Activated naive CD4-positive, alpha-beta T cell treated with anti-CD3 and anti-CD28 coated beads, Interleukin-2, amount 10 ng/mL, durations not matched to agents 7 days and 5 days (primary cell): Measurements from ENCODE around the gene PRKACG.
A peak's percentile ranks its signal among the peaks of the same experiment; 100 is the strongest.

Experiments
- CTCF ChIA-PET: fragments of 350-600 bp; sonication (Branson Sonifier 250); formaldehyde crosslinking; loops from one replicate; lab custom pipeline; 2021; ENCODE audit warnings: antibody characterized with exemption; lab: Charles Lee
- DNase-seq: peaks from one replicate; pipeline ENCODE4 v3.0.0-alpha.2; 2020
- H3K27ac Mint-ChIP-seq: one replicate; pipeline ENCODE4 v1.8.0; 2021; ENCODE audit warnings: mild to moderate bottlenecking, moderate library complexity, mixed read lengths
- H3K27me3 Mint-ChIP-seq: one replicate; pipeline ENCODE4 v1.8.0; 2021; ENCODE audit warnings: mild to moderate bottlenecking, mixed read lengths
- H3K36me3 Mint-ChIP-seq: one replicate; pipeline ENCODE4 v1.8.0; 2021; ENCODE audit warnings: mixed read lengths
- H3K4me1 Mint-ChIP-seq: one replicate; pipeline ENCODE4 v1.8.0; 2021; ENCODE audit warnings: mixed read lengths
- H3K4me3 Mint-ChIP-seq: one replicate; pipeline ENCODE4 v1.8.0; 2021; ENCODE audit warnings: mild to moderate bottlenecking, moderate library complexity, mixed read lengths
- H3K9me3 Mint-ChIP-seq: one replicate; pipeline ENCODE4 v1.8.0; 2021; ENCODE audit warnings: mixed read lengths

PRKACG gene

DNA sequence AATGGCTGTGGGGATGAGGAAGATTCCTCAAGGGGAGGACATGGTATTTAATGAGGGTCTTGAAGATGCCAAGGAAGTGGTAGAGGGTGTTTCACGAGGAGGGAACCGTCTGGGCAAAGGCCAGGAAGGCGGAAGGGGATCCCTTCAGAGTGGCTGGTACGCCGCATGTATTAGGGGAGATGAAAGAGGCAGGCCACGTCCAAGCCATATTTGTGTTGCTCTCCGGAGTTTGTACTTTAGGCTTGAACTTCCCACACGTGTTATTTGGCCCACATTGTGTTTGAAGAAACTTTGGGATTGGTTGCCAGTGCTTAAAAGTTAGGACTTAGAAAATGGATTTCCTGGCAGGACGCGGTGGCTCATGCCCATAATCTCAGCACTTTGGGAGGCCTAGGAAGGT is 22.9 kb upstream of the PRKACG start:
- Mint-ChIP-seq H3K9me3 (no peaks in the 10 kb centered on the region), H3K4me1 (peaks cover 40% of the 10 kb centered on the region), H3K27me3 (no peaks in the 10 kb centered on the region), H3K36me3 (peaks cover 4% of the 10 kb centered on the region), H3K4me3 (peak overlapping the region; percentile 93), H3K27ac (no peak overlapping the region)
- CTCF ChIA-PET = interaction anchor here (0.7 to 2.7 kb wide), 7 partner anchors 9 to 165 kb away, joined by 3 to 32 read pairs (median 4); no protein-coding TSS in a partner anchor
- DNase-seq = no peak

DNA sequence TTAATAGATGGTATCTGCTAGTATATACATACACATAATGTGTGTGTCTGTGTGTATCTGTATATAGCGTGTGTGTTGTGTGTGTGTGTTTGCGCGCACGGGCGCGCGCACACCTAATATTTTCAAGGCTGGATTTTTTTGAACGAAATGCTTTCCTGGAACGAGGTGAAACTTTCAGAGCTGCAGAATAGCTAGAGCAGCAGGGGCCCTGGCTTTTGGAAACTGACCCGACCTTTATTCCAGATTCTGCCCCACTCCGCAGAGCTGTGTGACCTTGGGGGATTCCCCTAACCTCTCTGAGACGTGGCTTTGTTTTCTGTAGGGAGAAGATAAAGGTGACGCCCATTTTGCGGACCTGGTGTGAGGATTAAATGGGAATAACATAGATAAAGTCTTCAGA is 22.4 kb upstream of the PRKACG start:
- H3K4me1 Mint-ChIP-seq = peaks cover 44% of the 10 kb centered on the region
- H3K9me3 Mint-ChIP-seq = no peaks in the 10 kb centered on the region
- H3K27ac Mint-ChIP-seq = peak overlapping the region; percentile 88
- DNase-seq = peak; percentile 32
- peaks cover 4% of the 10 kb centered on the region for H3K36me3 Mint-ChIP-seq
- CTCF ChIA-PET = interaction anchor here (0.6 to 2.7 kb wide), 11 partner anchors 9 to 456 kb away, joined by 3 to 32 read pairs (median 4); no protein-coding TSS in a partner anchor
- no peaks in the 10 kb centered on the region for H3K27me3 Mint-ChIP-seq
- peak overlapping the region; percentile 93 for H3K4me3 Mint-ChIP-seq

DNA sequence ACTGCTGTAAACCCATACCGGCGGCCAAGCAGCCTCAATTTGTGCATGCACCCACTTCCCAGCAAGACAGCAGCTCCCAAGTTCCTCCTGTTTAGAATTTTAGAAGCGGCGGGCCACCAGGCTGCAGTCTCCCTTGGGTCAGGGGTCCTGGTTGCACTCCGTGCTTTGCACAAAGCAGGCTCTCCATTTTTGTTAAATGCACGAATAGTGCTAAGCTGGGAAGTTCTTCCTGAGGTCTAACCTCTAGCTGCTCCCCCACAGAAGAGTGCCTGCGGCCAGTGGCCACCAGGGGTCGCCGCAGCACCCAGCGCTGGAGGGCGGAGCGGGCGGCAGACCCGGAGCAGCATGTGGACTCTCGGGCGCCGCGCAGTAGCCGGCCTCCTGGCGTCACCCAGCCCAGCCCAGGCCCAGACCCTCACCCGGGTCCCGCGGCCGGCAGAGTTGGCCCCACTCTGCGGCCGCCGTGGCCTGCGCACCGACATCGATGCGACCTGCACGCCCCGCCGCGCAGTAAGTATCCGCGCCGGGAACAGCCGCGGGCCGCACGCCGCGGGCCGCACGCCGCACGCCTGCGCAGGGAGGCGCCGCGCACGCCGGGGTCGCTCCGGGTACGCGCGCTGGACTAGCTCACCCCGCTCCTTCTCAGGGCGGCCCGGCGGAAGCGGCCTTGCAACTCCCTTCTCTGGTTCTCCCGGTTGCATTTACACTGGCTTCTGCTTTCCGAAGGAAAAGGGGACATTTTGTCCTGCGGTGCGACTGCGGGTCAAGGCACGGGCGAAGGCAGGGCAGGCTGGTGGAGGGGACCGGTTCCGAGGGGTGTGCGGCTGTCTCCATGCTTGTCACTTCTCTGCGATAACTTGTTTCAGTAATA is 21.8 kb upstream of the PRKACG start, which contains the start of gene FXN:
TSS of gene FXN (plus strand) at position 315 of the 871 bp plus-strand sequence. CDS start at position 346, 31 bp downstream.
- no peaks in the 10 kb centered on the region for H3K9me3 Mint-ChIP-seq
- CTCF ChIA-PET = interaction anchor here (0.6 to 2.7 kb wide), 19 partner anchors 9 to 455 kb away, joined by 3 to 32 read pairs (median 4); partner anchors contain the start of gene PIP5K1B
- peak within 1 kb of the TSS; percentile 93 for H3K4me3 Mint-ChIP-seq
- H3K36me3 Mint-ChIP-seq = peaks cover 7% of the 10 kb centered on the region
- DNase-seq = peak; percentile 83
- peaks cover 50% of the 10 kb centered on the region for H3K4me1 Mint-ChIP-seq
- H3K27me3 Mint-ChIP-seq = no peaks in the 10 kb centered on the region
- H3K27ac Mint-ChIP-seq = peak within 1 kb of the TSS; percentile 88

DNA sequence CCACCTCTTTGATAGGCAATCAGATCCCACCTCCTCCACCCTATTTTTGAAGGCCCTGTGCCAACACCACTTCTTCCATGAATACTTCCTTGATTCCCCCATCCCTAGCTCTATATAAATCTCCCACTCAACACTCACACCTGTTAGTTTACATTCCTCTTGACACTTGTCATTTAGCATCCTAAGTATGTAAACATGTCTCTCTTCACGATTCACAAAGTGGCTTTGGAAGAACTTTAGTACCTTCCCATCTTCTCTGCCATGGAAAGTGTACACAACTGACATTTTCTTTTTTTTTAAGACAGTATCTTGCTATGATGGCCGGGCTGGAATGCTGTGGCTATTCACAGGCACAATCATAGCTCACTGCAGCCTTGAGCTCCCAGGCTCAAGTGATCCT is 20.2 kb upstream of the PRKACG start:
- Mint-ChIP-seq H3K4me1 (peaks cover 66% of the 10 kb centered on the region), H3K4me3 (peak overlapping the region; percentile 54), H3K27ac (no peak overlapping the region), H3K36me3 (peaks cover 19% of the 10 kb centered on the region), H3K27me3 (no peaks in the 10 kb centered on the region), H3K9me3 (peaks cover 11% of the 10 kb centered on the region)
- DNase-seq = no peak
- CTCF ChIA-PET = interaction anchor here (0.8 to 2.7 kb wide), 6 partner anchors 9 to 707 kb away, joined by 3 to 10 read pairs (median 4); no protein-coding TSS in a partner anchor

DNA sequence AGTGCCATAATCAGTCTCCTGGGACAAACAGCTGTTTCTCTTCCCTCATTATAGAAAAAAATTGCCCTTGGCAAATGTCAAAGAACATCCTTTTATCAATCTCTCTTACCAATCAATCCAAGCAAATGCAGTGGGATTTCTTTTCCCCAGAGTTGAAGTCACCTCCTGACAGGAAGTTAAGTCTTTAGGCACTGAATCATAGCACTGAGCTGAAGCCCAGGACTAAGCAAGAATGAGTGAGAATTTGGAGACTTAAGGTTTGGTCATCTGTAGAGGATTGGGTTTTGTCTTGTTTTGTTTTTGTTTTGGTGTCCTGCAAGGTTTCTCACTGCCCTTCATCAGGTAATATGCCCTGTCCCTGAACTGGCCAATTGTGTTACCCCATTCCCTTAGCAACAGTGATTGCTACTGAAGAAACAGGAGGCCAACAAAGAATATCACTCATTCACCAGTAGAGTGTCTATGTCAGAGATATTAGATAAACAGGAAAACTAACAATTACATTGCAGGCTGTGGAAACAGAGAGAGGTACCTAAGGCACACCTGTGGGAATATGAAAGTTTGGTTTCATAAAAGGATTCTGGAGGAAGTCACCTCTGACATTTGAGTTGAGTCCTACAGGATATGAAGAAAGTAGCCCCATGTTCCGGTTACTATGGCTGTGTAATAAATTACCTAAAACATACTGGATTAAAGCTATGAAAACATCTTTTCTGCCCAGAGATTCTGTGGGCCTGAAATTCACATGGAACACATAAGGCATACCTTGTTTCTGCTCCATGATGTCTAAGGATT is 17.1 kb upstream of the PRKACG start:
- CTCF ChIA-PET = interaction anchor here (1.0 to 1.9 kb wide), 4 partner anchors 18 to 162 kb away, joined by 3 to 4 read pairs (median 3); no protein-coding TSS in a partner anchor
- Mint-ChIP-seq H3K36me3 (peaks cover 15% of the 10 kb centered on the region), H3K4me1 (peaks cover 80% of the 10 kb centered on the region), H3K4me3 (no peak overlapping the region), H3K27ac (no peak overlapping the region), H3K27me3 (peaks cover 5% of the 10 kb centered on the region), H3K9me3 (peaks cover 11% of the 10 kb centered on the region)
- no peak for DNase-seq

DNA sequence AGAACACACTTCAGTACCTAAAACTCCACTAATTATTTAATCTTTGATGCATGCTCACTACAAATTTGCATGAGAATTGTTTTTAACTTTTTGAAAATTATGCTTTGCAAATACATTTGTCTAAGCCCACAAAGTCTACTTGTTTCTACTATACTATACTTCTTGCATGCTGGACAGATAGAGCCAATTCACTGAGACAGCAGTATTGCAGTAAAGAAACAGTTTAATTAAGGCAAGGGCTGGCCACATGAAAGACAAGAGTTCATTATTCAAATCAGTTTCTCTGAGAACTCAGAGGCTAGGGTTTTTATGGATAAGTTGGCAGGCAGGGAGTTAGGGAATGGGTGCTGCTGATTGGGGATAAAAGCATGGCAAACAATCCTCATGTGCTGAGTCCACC is 15.6 kb upstream of the PRKACG start:
- CTCF ChIA-PET = no interaction called here
- Mint-ChIP-seq H3K27ac (peak overlapping the region; percentile 81), H3K4me1 (peaks cover 77% of the 10 kb centered on the region), H3K27me3 (peaks cover 13% of the 10 kb centered on the region), H3K9me3 (peaks cover 11% of the 10 kb centered on the region), H3K4me3 (no peak overlapping the region), H3K36me3 (peaks cover 15% of the 10 kb centered on the region)
- no peak for DNase-seq

DNA sequence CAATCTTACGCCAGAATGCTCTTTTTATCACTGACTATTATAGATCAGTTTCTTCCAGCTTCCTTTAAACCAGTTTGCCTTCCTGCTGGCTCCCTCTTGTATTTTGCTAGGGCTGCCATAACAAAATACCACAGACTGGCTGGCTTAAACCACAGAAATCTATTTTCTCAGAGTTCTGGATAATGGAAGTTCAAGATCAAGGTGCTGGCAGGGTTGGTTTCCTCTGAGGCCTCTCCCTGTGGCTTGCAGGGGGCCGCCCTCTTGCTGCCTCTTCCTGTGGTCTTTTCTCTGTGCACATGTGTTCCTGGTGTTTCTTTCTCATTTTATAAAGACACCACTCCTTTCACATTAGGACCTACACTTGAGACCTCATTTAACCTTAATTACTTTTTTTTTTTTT is 14.8 kb upstream of the PRKACG start:
- Mint-ChIP-seq H3K4me1 (peaks cover 79% of the 10 kb centered on the region), H3K27me3 (peaks cover 21% of the 10 kb centered on the region), H3K4me3 (peak overlapping the region; percentile 37), H3K27ac (peak overlapping the region; percentile 81), H3K9me3 (peaks cover 11% of the 10 kb centered on the region), H3K36me3 (peaks cover 15% of the 10 kb centered on the region)
- CTCF ChIA-PET = interaction anchor here (0.6 to 2.3 kb wide), 12 partner anchors 9 to 448 kb away, joined by 3 to 9 read pairs (median 4); no protein-coding TSS in a partner anchor
- DNase-seq = peak; percentile 83

DNA sequence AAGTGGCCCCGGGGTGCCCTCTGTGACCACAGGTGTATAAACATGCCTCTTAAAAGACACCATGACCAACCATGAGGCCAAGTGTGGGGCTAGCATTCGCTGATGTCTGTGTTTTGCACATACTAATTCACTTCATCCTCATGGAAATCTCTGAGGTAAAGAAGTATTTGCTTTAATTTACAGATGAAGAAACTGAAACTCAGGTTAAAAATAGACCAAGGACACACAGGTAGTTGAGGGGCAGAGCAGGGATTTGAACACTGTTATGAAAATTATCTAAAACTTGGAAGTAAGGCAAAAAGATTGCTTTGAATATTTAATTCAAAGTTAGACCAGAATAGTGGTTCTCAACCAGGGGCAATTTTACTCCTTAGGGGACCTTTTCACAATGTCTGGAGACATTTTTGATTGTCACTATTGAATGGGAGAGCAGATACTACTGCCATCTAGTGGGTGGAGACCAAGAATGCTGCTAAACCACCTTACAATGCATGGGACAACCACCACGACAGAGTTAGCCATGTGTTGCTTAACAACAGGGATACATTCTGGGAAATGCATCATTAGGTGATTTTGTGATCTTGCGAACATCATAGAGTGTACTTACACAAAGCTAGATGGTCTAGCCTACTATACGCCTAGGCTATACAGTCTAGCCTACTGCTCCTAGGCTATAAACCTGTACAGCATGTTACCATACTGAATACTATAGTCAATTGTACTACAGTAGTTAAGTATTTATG is 13.6 kb upstream of the PRKACG start:
- Mint-ChIP-seq H3K36me3 (peaks cover 15% of the 10 kb centered on the region), H3K27me3 (peaks cover 23% of the 10 kb centered on the region), H3K4me3 (no peak overlapping the region), H3K27ac (peak overlapping the region; percentile 66), H3K9me3 (peaks cover 11% of the 10 kb centered on the region), H3K4me1 (peaks cover 84% of the 10 kb centered on the region)
- DNase-seq = peak; percentile 53
- CTCF ChIA-PET = interaction anchor here (0.6 to 2.3 kb wide), 12 partner anchors 8 to 467 kb away, joined by 3 to 9 read pairs (median 4); no protein-coding TSS in a partner anchor

DNA sequence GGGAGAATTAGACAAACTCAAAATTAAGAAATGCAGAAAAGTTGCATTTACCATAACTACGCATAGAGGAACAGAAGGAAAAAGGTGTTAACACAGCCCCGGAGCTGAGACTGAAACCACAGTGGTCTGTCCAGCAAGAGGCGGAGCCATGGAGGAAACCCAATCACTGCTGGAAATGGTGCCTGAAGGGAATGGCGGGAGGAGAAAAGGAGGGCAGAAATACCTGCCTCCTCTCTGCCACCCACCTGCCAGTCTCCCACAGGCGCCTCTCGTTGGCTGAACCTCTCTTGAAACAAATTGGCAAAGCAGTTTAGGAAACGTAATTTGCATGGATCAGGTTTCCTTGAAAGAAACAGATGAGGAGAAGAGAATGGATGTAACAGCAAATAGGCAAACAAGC is 9.7 kb upstream of the PRKACG start:
- DNase-seq = no peak
- no peaks in the 10 kb centered on the region for H3K36me3 Mint-ChIP-seq
- H3K9me3 Mint-ChIP-seq = no peaks in the 10 kb centered on the region
- peaks cover 79% of the 10 kb centered on the region for H3K4me1 Mint-ChIP-seq
- H3K4me3 Mint-ChIP-seq = no peak overlapping the region
- no peak overlapping the region for H3K27ac Mint-ChIP-seq
- CTCF ChIA-PET = interaction anchor here (1.0 to 2.4 kb wide), 2 partner anchors 47 to 440 kb away, joined by 3 to 8 read pairs; no protein-coding TSS in a partner anchor
- H3K27me3 Mint-ChIP-seq = peaks cover 27% of the 10 kb centered on the region

DNA sequence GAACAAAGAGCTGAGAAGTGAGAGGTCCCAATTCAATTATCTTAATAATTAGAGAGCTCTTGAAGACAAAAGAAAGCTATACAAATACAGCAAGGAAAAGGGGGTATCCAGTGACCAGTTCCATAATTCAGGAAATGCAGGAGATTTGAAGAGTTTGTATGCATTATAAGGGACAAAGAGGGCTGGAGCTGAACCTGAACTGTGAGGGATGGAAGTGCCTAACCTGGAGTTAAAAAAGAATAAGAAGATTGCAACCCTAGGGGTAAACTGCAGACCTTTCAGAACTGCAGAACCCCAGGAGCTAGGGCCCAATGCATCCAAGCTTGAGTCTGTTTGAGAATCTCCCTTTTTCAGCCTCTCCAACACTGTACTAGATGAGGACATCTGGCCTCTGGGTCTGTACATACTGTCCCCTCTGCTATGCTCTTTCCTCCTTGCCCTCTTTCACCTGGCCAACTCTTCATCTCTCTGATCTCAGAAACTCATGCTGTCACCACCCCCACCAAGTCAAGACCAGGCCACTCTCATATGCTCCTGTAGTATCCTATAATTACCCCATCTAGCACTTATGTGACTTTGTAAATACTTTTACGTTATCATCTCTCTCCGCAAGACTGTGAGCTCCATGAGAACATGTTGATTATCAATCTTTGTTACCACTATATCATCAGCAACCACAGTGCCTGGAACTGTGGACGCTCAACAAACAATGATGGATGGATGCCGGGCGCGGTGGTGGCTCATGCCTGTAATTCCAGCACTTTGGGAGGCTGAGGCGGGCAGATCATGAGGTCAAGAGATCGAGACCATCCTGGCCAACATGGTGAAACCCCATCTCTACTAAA is 6.6 kb upstream of the PRKACG start:
- DNase-seq = no peak
- no peaks in the 10 kb centered on the region for H3K36me3 Mint-ChIP-seq
- no peaks in the 10 kb centered on the region for H3K9me3 Mint-ChIP-seq
- H3K27me3 Mint-ChIP-seq = peaks cover 30% of the 10 kb centered on the region
- peak overlapping the region; percentile 81 for H3K27ac Mint-ChIP-seq
- no peak overlapping the region for H3K4me3 Mint-ChIP-seq
- peaks cover 58% of the 10 kb centered on the region for H3K4me1 Mint-ChIP-seq
- CTCF ChIA-PET = interaction anchor here (0.7 to 1.9 kb wide), 6 partner anchors 8 to 437 kb away, joined by 4 to 10 read pairs (median 6); partner anchors contain the start of gene FXN

DNA sequence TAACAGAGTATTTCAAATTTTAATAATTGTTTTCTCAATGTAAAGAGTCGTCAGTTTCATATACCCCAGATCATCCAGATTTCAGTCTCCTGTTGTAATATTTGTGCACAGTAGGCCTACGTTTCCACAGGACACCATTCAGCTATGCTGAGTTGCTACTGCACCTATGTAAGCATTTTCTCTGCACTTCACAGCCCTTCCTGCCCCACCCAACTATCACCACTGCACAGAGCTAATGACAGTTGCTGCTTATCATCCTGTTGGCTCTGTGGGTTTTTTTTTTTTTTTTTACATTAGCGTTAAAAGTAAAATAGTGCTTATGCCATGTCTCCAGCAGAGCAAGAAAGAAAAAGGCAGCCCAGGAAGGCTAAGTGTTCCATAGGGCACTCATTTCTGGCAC is 5.9 kb upstream of the PRKACG start:
- Mint-ChIP-seq H3K27ac (peak overlapping the region; percentile 81), H3K36me3 (no peaks in the 10 kb centered on the region), H3K4me3 (no peak overlapping the region), H3K27me3 (peaks cover 31% of the 10 kb centered on the region), H3K4me1 (peaks cover 60% of the 10 kb centered on the region), H3K9me3 (no peaks in the 10 kb centered on the region)
- CTCF ChIA-PET = interaction anchor here (0.7 to 1.9 kb wide), 5 partner anchors 8 to 70 kb away, joined by 4 to 10 read pairs (median 7); partner anchors contain the start of gene FXN
- DNase-seq = peak; percentile 76

DNA sequence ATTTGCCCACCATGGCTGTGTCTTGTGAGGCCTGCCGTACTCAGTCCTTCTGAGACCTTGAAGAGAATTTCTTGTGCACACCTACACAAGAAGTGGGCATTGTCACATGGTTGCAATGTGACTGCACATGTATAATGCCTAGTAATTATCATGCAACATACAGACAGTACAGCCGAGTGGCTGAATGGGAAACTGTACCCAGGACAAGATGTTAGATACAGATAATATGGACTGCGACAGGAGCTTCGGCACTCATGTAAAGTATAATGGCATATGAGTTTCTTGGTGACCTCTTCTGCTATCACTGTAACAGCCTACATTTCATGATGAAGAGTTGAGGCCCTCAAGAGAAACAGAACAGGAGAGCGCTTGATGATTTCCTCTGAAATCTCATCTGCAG is 4.8 kb upstream of the PRKACG start:
- Mint-ChIP-seq H3K4me1 (peaks cover 53% of the 10 kb centered on the region), H3K27me3 (peaks cover 28% of the 10 kb centered on the region)
- DNase-seq = no peak

More for the DNA sequence above, 4.8 kb upstream of the PRKACG start:
- peak overlapping the region; percentile 53 for H3K27ac Mint-ChIP-seq
- no peak overlapping the region for H3K4me3 Mint-ChIP-seq
- H3K9me3 Mint-ChIP-seq = no peaks in the 10 kb centered on the region
- no peaks in the 10 kb centered on the region for H3K36me3 Mint-ChIP-seq
- CTCF ChIA-PET = interaction anchor here (0.8 to 1.9 kb wide), 5 partner anchors 8 to 160 kb away, joined by 3 to 10 read pairs (median 3); partner anchors contain the start of gene FXN
